GM10266 (cell line): ENCODE results near the gene CACNA1E.

Source experiments
- DNase-seq: peaks from one replicate; pipeline ENCODE4 v3.0.0; 2012; ENCODE audit errors: extremely low spot score
- TF ChIP-seq, protein P1 (sequence below): IDR thresholded peaks from 2 replicates; pipeline ENCODE4 v1.5.1; 2012; ENCODE audit warnings: mild to moderate bottlenecking, low read depth; ENCODE audit not compliant: control insufficient read depth, insufficient read depth; ENCODE audit errors: missing control alignments

CACNA1E gene

DNA sequence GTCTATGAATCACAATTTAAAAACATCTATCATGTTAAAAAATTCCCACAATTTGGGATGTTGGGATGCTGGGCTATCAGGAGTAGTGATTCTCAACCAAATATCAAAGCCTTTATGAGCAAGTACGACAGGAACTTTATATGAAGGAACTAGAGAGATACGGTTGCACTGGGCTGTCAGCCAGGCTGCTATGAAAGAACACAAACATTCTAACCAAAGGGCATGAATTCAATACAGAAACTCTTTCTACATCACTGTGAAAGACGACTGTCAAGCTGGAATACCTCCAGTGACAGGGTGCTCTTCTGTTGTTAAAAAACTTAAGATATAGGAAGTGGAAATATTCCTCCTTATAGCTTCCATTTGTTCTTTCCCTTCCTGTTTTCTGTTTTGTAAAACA lies 9.8 kb downstream of the CACNA1E start:
- no peak for DNase-seq
- TF ChIP-seq, protein P1, sequence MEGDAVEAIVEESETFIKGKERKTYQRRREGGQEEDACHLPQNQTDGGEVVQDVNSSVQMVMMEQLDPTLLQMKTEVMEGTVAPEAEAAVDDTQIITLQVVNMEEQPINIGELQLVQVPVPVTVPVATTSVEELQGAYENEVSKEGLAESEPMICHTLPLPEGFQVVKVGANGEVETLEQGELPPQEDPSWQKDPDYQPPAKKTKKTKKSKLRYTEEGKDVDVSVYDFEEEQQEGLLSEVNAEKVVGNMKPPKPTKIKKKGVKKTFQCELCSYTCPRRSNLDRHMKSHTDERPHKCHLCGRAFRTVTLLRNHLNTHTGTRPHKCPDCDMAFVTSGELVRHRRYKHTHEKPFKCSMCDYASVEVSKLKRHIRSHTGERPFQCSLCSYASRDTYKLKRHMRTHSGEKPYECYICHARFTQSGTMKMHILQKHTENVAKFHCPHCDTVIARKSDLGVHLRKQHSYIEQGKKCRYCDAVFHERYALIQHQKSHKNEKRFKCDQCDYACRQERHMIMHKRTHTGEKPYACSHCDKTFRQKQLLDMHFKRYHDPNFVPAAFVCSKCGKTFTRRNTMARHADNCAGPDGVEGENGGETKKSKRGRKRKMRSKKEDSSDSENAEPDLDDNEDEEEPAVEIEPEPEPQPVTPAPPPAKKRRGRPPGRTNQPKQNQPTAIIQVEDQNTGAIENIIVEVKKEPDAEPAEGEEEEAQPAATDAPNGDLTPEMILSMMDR: no peak

DNA sequence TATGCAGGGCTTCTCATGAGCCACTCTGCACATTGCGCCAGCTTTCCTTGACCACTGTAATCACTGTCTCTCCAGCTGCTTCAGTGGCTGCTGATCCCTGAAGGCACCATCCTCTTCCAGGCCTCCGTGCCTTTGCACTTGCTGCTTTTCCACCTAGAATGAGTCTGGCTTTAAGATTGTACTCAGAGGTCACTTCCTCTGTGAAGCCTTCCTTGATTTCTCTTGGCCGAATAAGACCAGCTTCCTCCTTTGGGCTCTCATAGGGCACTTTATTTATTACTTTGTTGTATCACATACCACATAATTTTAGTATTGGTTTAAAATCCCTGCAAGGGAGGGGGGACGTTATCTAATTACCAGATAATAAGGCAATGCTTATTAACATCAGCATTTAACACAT lies 10.6 kb downstream of the CACNA1E start:
- DNase-seq: no peak
- TF ChIP-seq, protein P1: no peak

GRCh38 chr1:181496759-181497158 lies 13.4 kb downstream of the CACNA1E start:
- TF ChIP-seq, protein P1: no peak
- DNase-seq: no peak

- DNase-seq: no peak
- TF ChIP-seq, protein P1: no peak
Observed at GRCh38 chr1:181497870-181498269, 14.6 kb downstream of the CACNA1E start.

GRCh38 chr1:181499825-181500224 lies 16.5 kb downstream of the CACNA1E start:
- TF ChIP-seq, protein P1: no peak
- DNase-seq: no peak

DNA sequence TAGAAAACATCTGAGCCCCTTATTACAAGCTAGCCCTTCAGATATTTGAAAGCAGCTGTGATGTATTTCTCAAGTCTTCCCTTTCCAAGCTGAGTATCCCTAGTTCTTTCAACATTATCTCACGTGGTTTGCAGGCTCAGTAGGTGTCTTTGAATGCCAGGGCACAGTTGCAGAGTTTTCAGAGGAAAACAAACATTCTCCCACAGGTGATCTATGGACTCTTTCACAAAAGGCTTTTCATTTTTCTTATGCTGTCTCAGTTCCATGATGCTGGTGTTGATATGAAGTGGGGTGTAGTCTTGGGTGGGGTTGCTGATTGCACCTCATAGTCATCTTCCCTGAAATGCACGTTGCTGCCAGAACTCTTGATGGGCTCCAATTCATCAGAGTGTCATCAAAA lies 17.3 kb downstream of the CACNA1E start:
- TF ChIP-seq, protein P1: no peak
- no peak for DNase-seq

GRCh38 chr1:181501612-181502011 lies 18.3 kb downstream of the CACNA1E start:
- TF ChIP-seq, protein P1: no peak
- DNase-seq: no peak
